GM12878 (cell line): ENCODE measurements around the gene CREB3. TPM values are rescaled to one million over a fixed set of nuclear protein-coding genes. Genes with fewer than 3 reads are reported as not detected.

Source experiments
- ATF7 ChIP-seq: fragments of 450-650 bp; IDR thresholded peaks from 2 replicates; pipeline ENCODE4 v1.6.1; 2016; ENCODE audit warnings: low read depth, mild to moderate bottlenecking
- BCL11A ChIP-seq: IDR thresholded peaks from 2 replicates; pipeline ENCODE4 v1.6.1; 2011; ENCODE audit warnings: low read depth, low read length
- ESRRA ChIP-seq: IDR thresholded peaks from 2 replicates; pipeline ENCODE4 v1.6.1; 2012; ENCODE audit warnings: mild to moderate bottlenecking, low read length, improper control_type of control experiment
- HDGF ChIP-seq: fragments of 450-650 bp; IDR thresholded peaks from 2 replicates; pipeline ENCODE4 v1.6.1; 2016; ENCODE audit warnings: antibody characterized with exemption
- JUNB ChIP-seq: IDR thresholded peaks from 2 replicates; pipeline ENCODE4 v1.6.1; 2016; ENCODE audit warnings: antibody characterized with exemption, mild to moderate bottlenecking
- KLF5 ChIP-seq: fragments of 450-650 bp; IDR thresholded peaks from 2 replicates; pipeline ENCODE4 v1.6.1; 2014; ENCODE audit warnings: mild to moderate bottlenecking; ENCODE audit not compliant: partially characterized antibody
- MYB ChIP-seq: fragments of 150-350 bp; IDR thresholded peaks from 2 replicates; pipeline ENCODE4 v1.6.1; 2014; ENCODE audit warnings: mild to moderate bottlenecking, low read depth, low read length, borderline replicate concordance
- NFXL1 ChIP-seq: fragments of 450-650 bp; IDR thresholded peaks from 2 replicates; pipeline ENCODE4 v1.6.1; 2017; ENCODE audit warnings: antibody characterized with exemption, mild to moderate bottlenecking, borderline replicate concordance
- NFYA ChIP-seq: IDR thresholded peaks from 2 replicates; pipeline ENCODE4 v1.6.1; 2011; ENCODE audit warnings: low read depth, mild to moderate bottlenecking, low read length, improper control_type of control experiment, borderline replicate concordance
- NR2C2 ChIP-seq: IDR thresholded peaks from 2 replicates; pipeline ENCODE4 v1.6.1; 2011; ENCODE audit warnings: borderline replicate concordance, low read depth; ENCODE audit not compliant: control insufficient read depth, insufficient read length
- PBX3 ChIP-seq: IDR thresholded peaks from 2 replicates; pipeline ENCODE4 v1.6.1; 2011; ENCODE audit warnings: mild to moderate bottlenecking, low read depth, low read length, moderate library complexity; ENCODE audit not compliant: insufficient replicate concordance
- POU2F2 ChIP-seq: IDR thresholded peaks from 3 replicates; pipeline ENCODE4 v1.6.1; 2011; ENCODE audit warnings: low read depth, mild to moderate bottlenecking, low read length, borderline replicate concordance
- RELA ChIP-seq: fragments of 450-650 bp; IDR thresholded peaks from 2 replicates; pipeline ENCODE4 v1.8.0; 2014; ENCODE audit warnings: borderline replicate concordance; ENCODE audit not compliant: partially characterized antibody
- SREBF2 ChIP-seq: IDR thresholded peaks from 2 replicates; pipeline ENCODE4 v1.6.1; 2012; ENCODE audit warnings: mild to moderate bottlenecking, low read length
- SUZ12 ChIP-seq: fragments of 200-600 bp; sonication (generic); IDR thresholded peaks from one replicate; pipeline ENCODE4 v1.6.1; 2018; ENCODE audit warnings: antibody characterized with exemption, mild to moderate bottlenecking; ENCODE audit not compliant: unreplicated experiment
- TCF3 ChIP-seq: IDR thresholded peaks from 2 replicates; pipeline ENCODE4 v1.6.1; 2012; ENCODE audit warnings: low read depth, mild to moderate bottlenecking, low read length, borderline replicate concordance; ENCODE audit not compliant: insufficient read depth
- YBX1 ChIP-seq: fragments of 450-650 bp; IDR thresholded peaks from 2 replicates; pipeline ENCODE4 v1.6.1; 2016; ENCODE audit warnings: antibody characterized with exemption
- ZBED1 ChIP-seq: IDR thresholded peaks from 2 replicates; pipeline ENCODE4 v1.6.1; 2016; ENCODE audit warnings: borderline replicate concordance
- ZNF207 ChIP-seq: fragments of 450-650 bp; IDR thresholded peaks from 2 replicates; pipeline ENCODE4 v1.6.1; 2014; ENCODE audit warnings: antibody characterized with exemption, mild to moderate bottlenecking, borderline replicate concordance
- ZSCAN29 ChIP-seq: fragments of 450-650 bp; IDR thresholded peaks from 2 replicates; pipeline ENCODE4 v1.6.1; 2017; ENCODE audit warnings: mild to moderate bottlenecking, moderate library complexity
- polyA plus RNA-seq, 11 experiments: library from polyadenylated mRNA; depleted of rRNA in 4 of 11; unstranded in 6 of 11; stranded (reverse) in 5 of 11; fragments of >200 nt; fragmentation: Nextera tagmentation in 4 of 11; fragmentation: Illumina TruSeq in 1 of 11; extraction: Ambion mirVana in 4 of 11; extraction: Trizol in 1 of 11; gene quantifications; 1 replicate in 1 of 11; 2 replicates in 10 of 11; pipeline versions ENCODE4 v1.2.1 to v1.2.3, GENCODE V29; 2011 to 2016; ENCODE audit warnings: inconsistent platforms in 2 of 11, missing spikeins in 2 of 11, low read depth in 1 of 11
- total RNA-seq, 4 experiments: library from RNA; depleted of rRNA in 3 of 4; stranded (reverse); fragments of >200 nt in 3 of 4; fragmentation: Illumina TruSeq in 1 of 4; extraction: Trizol in 1 of 4; gene quantifications; 2 replicates each; pipeline versions ENCODE4 v1.2.1 to v1.2.3, GENCODE V29; 2013 to 2021
- TF ChIP-seq, protein P1 (sequence below): fragments of 450-650 bp; IDR thresholded peaks from 2 replicates; pipeline ENCODE4 v1.6.1; 2017; ENCODE audit warnings: antibody characterized with exemption, mild to moderate bottlenecking, moderate library complexity
- TF ChIP-seq, protein P2 (sequence below): IDR thresholded peaks from 2 replicates; pipeline ENCODE4 v1.6.1; 2012; ENCODE audit warnings: low read length, inconsistent platforms
- TF ChIP-seq, protein P3 (sequence below): fragments of 450-650 bp; IDR thresholded peaks from 2 replicates; pipeline ENCODE4 v1.6.1; 2014; ENCODE audit warnings: mild to moderate bottlenecking

Gene CREB3
- total and polyA plus RNA-seq, 10 of the 15 experiments (the other 5 are each of a cell fraction or from before 2014, with no cell fraction given), result 9.8 to 38.9 (median 19.8) TPM

- TF ChIP-seq, protein P1, sequence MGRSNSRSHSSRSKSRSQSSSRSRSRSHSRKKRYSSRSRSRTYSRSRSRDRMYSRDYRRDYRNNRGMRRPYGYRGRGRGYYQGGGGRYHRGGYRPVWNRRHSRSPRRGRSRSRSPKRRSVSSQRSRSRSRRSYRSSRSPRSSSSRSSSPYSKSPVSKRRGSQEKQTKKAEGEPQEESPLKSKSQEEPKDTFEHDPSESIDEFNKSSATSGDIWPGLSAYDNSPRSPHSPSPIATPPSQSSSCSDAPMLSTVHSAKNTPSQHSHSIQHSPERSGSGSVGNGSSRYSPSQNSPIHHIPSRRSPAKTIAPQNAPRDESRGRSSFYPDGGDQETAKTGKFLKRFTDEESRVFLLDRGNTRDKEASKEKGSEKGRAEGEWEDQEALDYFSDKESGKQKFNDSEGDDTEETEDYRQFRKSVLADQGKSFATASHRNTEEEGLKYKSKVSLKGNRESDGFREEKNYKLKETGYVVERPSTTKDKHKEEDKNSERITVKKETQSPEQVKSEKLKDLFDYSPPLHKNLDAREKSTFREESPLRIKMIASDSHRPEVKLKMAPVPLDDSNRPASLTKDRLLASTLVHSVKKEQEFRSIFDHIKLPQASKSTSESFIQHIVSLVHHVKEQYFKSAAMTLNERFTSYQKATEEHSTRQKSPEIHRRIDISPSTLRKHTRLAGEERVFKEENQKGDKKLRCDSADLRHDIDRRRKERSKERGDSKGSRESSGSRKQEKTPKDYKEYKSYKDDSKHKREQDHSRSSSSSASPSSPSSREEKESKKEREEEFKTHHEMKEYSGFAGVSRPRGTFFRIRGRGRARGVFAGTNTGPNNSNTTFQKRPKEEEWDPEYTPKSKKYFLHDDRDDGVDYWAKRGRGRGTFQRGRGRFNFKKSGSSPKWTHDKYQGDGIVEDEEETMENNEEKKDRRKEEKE, result no peak
- no peak for TF ChIP-seq NFYA
- TF ChIP-seq ZNF207, result 0 out of 2 replicates have a peak, but pooled peaks have one; percentile 40
- TF ChIP-seq KLF5, result no peak
- TF ChIP-seq RELA, result no peak
- TF ChIP-seq POU2F2, result peak; percentile 70; the same call in 2 of the 3 replicates
- no peak; the same call in 1 of the 2 replicates for TF ChIP-seq JUNB
- TF ChIP-seq MYB, result no peak
- TF ChIP-seq NR2C2, result no peak
- no peak for TF ChIP-seq SUZ12
- no peak for TF ChIP-seq ZSCAN29
- TF ChIP-seq NFXL1, result no peak
- TF ChIP-seq TCF3, result no peak
- TF ChIP-seq, protein P2, sequence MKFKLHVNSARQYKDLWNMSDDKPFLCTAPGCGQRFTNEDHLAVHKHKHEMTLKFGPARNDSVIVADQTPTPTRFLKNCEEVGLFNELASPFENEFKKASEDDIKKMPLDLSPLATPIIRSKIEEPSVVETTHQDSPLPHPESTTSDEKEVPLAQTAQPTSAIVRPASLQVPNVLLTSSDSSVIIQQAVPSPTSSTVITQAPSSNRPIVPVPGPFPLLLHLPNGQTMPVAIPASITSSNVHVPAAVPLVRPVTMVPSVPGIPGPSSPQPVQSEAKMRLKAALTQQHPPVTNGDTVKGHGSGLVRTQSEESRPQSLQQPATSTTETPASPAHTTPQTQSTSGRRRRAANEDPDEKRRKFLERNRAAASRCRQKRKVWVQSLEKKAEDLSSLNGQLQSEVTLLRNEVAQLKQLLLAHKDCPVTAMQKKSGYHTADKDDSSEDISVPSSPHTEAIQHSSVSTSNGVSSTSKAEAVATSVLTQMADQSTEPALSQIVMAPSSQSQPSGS, result no peak
- TF ChIP-seq ATF7, result peak; percentile 26; the same call in 1 of the 2 replicates
- TF ChIP-seq, protein P3, sequence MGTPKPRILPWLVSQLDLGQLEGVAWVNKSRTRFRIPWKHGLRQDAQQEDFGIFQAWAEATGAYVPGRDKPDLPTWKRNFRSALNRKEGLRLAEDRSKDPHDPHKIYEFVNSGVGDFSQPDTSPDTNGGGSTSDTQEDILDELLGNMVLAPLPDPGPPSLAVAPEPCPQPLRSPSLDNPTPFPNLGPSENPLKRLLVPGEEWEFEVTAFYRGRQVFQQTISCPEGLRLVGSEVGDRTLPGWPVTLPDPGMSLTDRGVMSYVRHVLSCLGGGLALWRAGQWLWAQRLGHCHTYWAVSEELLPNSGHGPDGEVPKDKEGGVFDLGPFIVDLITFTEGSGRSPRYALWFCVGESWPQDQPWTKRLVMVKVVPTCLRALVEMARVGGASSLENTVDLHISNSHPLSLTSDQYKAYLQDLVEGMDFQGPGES, result no peak
- no peak for TF ChIP-seq YBX1
- no peak for TF ChIP-seq SREBF2
- TF ChIP-seq PBX3, result peak; percentile 74
- peak; percentile 45; the same call in 1 of the 2 replicates for TF ChIP-seq BCL11A
- TF ChIP-seq HDGF, result peak; percentile 81; the same call in 1 of the 2 replicates
- no peak for TF ChIP-seq ZBED1
- TF ChIP-seq ESRRA, result 0 out of 2 replicates have a peak, but pooled peaks have one; percentile 2
Observed at GRCh38 chr9:35728041-35728971, 4.2 kb upstream of the CREB3 start (continued).
